Stimulated activated CD4-positive, alpha-beta T cell treated with anti-CD3 and anti-CD28 coated beads, Interleukin-2, amount 100 ng/mL, for 48 hours (primary cell): Measurements from ENCODE around the gene TEX50.
"Not testable (repeated sequence)": the region's sequence is repeated elsewhere in the genome, so short reads cannot be mapped to it uniquely, and the experiment has no call there.

ENCODE experiments used
- DNase-seq, 2 donors: peaks; one replicate each; pipeline ENCODE4 v3.0.0-alpha.2; 2020

TEX50 gene, protein sequence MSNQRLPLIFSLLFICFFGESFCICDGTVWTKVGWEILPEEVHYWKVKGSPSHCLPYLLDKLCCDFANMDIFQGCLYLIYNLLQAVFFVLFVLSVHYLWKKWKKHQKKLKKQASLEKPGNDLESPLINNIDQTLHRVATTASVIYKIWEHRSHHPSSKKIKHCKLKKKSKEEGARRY

DNA sequence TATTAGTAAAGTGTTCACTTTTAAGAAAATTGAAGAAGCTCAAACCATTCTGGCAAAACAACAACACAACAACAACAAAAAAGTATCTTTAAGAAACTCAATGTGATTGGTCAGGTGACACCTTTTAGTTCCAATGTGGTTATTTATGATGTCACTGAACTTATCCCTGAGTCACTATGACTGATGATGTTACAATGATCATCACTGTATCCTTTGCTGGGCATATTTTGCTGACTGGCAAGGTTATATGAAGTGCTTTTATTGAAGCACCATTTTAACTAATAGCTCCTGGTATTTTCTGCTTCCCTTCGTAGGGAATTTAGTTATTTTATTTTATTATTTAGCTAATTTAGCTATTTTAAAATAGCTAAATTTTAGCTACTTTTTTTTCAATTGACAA, at the start of gene TEX50:
TEX50 (plus strand) TSS at position 223 of the 400 bp plus-strand sequence. CDS start 184 bp downstream, outside the sequence.
- no peak for DNase-seq

DNA sequence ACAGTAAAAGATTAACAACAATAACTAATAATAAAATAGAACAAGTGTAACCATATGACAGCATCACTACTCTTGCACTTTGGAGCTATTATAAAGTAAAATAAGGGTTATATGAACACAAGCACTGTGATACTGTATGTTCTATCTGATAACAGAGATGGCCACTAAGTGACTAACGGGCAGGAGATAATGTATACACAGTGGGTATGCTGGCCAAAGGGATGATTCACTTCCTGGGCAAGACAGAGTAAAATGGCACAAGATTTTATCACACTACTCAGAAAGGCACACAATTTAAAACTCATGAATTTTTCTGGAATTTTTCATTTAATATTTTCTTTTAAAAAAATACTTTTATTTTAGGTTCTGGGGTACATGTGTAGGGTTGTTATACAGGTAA, 44.6 kb upstream of the TEX50 start:
- no peak for DNase-seq

GRCh38 chr1:173591138-173591537, 44.0 kb upstream of the TEX50 start:
- DNase-seq: not testable (repeated sequence)

DNA sequence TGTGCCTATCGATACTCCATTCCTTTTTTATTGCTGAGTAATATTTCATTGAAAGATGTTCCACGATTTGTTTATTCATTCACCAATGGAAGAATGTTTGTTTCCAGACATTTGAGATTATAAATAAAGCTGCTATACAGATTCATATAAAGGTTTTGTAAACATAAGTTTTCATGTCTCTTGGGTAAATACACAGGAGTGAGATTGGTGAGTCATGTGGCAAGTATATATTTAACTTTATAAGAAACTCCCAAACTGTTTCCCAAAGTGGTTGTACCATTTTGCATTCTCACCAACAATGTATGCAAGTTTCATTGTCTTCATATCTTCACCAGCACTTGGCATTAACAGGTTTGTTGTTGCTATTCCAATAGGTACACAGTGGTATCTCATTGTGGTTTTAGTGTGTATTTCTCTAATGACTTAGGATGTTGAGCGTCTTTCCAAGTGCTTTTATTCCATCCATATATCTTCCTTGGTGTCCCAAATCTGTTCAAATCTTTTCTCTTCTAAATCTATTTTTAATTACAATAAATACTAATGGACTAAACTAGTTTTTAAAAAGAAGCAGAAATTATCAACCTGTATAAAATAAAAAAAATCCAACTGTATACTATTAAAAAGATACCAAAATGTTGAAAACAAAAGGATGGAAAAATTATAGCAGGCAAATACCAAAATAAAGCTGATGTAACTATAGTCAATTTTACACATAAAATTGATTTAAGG, 38.9 kb upstream of the TEX50 start:
- no peak for DNase-seq

DNA sequence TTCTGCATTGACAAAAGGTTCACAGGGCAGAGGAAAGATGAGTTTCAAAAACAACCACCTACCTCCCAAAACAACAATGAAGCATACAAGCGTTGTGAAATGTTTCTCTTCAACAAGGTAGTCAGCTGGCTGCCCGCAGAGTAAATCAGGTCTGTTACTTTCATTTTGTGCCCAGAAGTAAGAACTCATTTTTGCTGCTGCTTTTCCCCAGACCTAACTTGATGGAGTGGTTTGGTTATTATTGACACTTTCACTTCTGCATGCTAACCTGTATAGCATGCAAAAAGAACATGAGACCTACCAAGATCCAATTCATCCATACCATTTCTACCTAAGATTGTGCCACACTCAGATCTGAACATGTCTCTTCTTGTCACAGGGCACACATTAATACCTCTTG, 33.5 kb upstream of the TEX50 start:
- DNase-seq: no peak

- DNase-seq: no peak
Measured at GRCh38 chr1:173603056-173603591, 32.0 kb upstream of the TEX50 start, which contains the start of gene SLC9C2. TSS of gene SLC9C2 (minus strand) at chr1:173603072. CDS start at chr1:173601776, 1,296 bp downstream.

GRCh38 chr1:173608503-173609216, 26.5 kb upstream of the TEX50 start:
- no peak for DNase-seq

DNA sequence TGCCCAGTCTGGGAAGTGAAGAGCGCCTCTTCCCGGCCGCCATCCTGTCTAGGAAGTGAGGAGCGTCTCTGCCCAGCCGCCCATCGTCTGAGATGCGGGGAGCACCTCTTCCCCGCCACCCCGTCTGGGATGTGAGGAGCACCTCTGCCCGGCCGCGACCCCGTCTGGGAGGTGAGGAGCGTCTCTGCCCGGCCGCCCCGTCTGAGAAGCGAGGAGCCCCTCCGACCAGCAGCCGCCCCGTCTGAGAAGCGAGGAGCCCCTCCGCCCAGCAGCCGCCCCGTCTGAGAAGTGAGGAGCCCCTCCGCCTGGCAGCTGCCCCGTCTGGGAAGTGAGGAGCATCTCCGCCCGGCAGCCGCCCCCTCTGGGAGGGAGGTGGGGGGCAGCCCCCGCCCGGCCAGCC, 22.1 kb upstream of the TEX50 start:
- DNase-seq: not testable (repeated sequence)

GRCh38 chr1:173616859-173617258, 18.3 kb upstream of the TEX50 start:
- DNase-seq: no peak

DNA sequence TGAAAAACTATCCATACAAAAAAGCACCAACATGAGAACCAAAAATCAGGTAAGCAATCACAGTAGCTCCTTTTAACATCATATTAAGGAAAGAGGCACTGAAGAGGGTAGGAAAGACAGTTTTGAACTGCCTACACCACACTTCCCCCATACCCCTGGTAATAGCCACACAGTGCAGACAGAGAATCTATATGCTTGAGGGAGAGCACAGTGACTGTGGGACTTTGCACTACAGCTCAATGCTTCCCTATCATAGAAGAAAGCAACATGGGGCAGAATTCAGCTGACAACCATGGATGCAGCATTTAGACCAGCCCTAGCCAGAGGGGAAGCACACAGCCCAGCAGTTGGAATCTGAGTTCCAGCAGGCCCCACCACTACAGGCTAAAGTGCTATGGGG, 7.9 kb upstream of the TEX50 start:
- no peak for DNase-seq

GRCh38 chr1:173628888-173629287, 6.2 kb upstream of the TEX50 start:
- DNase-seq: no peak

GRCh38 chr1:173637236-173638042, 2.3 kb downstream of the TEX50 start:
- DNase-seq: not testable (repeated sequence)

- no peak for DNase-seq
Measured at GRCh38 chr1:173638043-173639021, 3.2 kb downstream of the TEX50 start.

- DNase-seq: no peak
Measured at GRCh38 chr1:173639102-173639501, 4.0 kb downstream of the TEX50 start.

DNA sequence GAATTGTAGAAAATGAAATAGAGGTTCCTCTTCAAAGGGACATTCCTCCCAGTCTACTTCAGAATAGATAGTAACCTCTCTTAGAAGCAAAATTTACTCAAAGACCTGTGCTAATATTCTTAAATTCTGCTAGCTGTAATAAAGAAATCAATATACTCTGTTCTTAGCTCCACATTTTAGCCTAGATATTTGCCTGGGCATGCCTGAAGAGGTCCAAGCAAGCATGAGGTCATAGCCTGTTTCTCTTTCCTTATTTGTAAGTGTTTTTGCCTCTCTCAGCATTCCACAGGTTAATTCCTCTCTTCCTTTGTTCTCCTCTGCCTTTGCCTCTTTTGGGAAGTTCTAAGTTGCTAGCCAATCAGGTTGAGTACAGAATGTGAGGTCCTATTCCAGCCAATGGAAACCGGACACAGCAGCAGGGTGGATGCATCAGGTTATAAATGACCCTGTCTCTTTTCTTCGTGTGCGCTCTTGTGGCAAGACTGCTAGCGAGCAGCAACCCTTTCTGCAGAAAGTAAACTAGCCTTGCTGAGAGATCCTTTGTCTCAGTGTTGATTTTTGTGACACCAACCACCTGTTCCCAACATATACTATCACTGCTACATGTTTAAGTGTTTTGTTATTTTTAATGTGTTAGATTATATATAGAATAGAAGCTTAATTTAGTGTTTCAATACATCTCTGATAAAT, 7.5 kb downstream of the TEX50 start:
- not testable (repeated sequence) for DNase-seq

- DNase-seq: no peak
Measured at GRCh38 chr1:173646656-173647055, 11.5 kb downstream of the TEX50 start.

DNA sequence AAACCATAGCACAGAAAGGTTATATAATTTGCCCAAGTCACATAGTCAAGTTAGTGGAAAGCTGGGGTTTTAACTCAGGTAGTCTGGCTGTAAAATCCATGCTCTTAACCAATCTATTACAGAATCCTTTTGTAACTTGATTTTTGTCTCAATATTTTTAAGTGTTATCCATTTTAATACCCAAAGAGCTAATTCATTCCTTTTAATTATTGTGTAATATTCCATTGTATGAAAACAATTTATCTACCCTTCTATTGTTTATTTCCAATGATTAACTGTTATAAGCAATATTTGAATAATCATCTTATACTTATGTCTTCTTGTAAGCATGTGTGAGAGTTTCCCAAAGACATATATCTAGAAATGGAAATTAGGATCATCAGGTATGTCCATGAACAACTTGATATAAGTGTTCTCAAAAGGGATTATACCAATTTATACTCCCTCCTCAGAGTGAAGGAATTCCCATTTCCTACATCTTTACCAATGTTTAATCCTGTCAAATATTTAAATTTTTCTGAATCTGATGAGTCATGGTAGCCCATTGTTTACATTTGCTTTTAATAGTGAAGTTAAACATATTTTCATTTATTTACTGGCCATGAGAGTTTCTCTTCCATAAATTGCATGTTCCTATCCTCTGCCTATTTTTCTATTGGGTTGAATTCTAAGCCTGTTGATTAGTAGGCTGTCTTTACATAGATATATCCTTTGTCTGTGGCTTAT, 13.9 kb downstream of the TEX50 start:
- no peak for DNase-seq

GRCh38 chr1:173660306-173660705, 25.2 kb downstream of the TEX50 start:
- DNase-seq: no peak

DNA sequence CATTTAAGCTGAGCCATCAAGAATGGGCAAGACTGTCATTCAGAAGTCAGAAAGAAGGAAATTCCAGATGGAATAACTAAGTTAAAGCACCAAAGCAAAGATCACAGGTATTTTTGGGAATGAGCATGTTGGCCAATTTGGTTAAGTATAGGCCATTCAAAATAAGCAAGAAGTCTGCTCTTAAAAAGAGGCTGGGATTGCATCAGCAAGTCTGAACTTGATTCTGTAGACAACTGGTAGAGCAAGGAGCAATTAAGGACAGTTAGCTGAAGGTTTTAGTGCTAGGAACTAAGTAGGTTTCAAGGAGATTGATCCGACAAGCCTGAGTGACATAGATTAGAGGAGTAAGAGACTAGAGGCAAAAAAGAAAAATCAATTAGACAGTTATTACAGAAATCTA, 26.1 kb downstream of the TEX50 start:
- no peak for DNase-seq

DNA sequence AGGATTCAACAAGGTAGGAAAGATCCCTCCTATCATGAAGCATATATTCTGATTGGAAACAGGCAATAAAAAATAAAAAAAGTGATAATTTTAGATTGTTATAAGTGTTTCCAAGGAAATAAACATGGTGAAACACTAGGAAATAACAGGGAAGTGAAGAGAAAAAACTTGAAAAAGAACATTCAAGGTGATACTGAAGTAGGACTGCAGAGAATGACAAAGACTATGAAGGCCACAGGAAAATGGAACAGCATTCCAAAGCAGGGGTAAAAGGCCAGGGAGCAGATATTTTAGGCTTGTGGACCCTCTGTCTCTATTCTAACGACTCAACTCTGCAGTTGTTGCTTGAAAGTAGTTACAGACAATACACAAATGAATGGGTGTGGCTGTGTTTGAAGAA, 26.6 kb downstream of the TEX50 start:
- no peak for DNase-seq
